GM23338 (cell line): ENCODE results near the gene SLC9C1.

Experiments used
- EZH2 ChIP-seq: fragments of 200-600 bp; sonication (generic); IDR thresholded peaks from one replicate; pipeline ENCODE4 v1.8.0; 2017; ENCODE audit warnings: antibody characterized with exemption, mild to moderate bottlenecking, low read depth; ENCODE audit not compliant: unreplicated experiment
- EZH2phosphoT487 ChIP-seq: fragments of 200-600 bp; sonication (generic); IDR thresholded peaks from one replicate; pipeline ENCODE4 v1.8.1; 2018; ENCODE audit warnings: antibody characterized with exemption; ENCODE audit not compliant: unreplicated experiment
- JUNB ChIP-seq: IDR thresholded peaks from one replicate; pipeline ENCODE4 v1.6.1; 2016; ENCODE audit warnings: antibody characterized with exemption; ENCODE audit not compliant: unreplicated experiment
- POLR2AphosphoS5 ChIP-seq: IDR thresholded peaks from 2 replicates; pipeline ENCODE4 v1.6.1; 2016; ENCODE audit warnings: antibody characterized with exemption, low read depth
- REST ChIP-seq: IDR thresholded peaks from one replicate; pipeline ENCODE4 v1.6.1; 2018; ENCODE audit warnings: antibody characterized with exemption; ENCODE audit not compliant: unreplicated experiment
- ZNF331 ChIP-seq: fragments of 250-450 bp; sonication (Bioruptor Pico); IDR thresholded peaks from 2 replicates; pipeline ENCODE4 v1.5.0; 2020; ENCODE audit warnings: low read depth, mild to moderate bottlenecking, moderate library complexity
- TF ChIP-seq, protein P1 (sequence below), 2 experiments: fragments of 200-600 bp in 1 of 2; sonication (generic) in 1 of 2; conservative IDR thresholded peaks; 2 replicates each; pipeline versions ENCODE4 v1.5.1 to v1.6.1; 2016 to 2017; ENCODE audit warnings: antibody characterized with exemption in 2 of 2, low read depth in 2 of 2, mild to moderate bottlenecking in 2 of 2, moderate library complexity in 1 of 2
- TF ChIP-seq, protein P2 (sequence below): IDR thresholded peaks from 2 replicates; pipeline ENCODE4 v1.6.1; 2016; ENCODE audit warnings: antibody characterized with exemption

DNA sequence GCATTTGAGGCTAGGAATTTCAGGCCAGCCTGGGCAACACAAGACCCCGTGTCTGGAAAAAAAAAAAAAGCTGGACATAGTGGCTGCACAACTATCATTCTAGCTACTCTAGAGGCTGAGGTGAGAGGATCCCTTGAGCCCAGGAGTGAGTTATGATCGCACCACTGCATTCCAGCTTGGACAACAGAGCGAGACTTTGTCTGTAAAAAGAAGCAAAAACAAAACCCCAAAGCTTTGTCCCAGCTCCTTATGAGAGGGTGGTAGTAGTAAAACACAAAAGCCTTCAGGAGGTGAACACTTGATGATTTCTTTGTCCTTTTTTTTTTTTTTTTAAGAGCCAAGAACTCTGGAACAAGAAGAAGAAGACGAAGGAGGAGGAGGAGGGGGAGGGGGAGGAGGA is 37.8 kb upstream of the SLC9C1 start:
- TF ChIP-seq POLR2AphosphoS5: no peak
- TF ChIP-seq, protein P1, sequence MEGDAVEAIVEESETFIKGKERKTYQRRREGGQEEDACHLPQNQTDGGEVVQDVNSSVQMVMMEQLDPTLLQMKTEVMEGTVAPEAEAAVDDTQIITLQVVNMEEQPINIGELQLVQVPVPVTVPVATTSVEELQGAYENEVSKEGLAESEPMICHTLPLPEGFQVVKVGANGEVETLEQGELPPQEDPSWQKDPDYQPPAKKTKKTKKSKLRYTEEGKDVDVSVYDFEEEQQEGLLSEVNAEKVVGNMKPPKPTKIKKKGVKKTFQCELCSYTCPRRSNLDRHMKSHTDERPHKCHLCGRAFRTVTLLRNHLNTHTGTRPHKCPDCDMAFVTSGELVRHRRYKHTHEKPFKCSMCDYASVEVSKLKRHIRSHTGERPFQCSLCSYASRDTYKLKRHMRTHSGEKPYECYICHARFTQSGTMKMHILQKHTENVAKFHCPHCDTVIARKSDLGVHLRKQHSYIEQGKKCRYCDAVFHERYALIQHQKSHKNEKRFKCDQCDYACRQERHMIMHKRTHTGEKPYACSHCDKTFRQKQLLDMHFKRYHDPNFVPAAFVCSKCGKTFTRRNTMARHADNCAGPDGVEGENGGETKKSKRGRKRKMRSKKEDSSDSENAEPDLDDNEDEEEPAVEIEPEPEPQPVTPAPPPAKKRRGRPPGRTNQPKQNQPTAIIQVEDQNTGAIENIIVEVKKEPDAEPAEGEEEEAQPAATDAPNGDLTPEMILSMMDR (conservative IDR thresholded peaks at IDR 0.05; ENCODE audit: low read depth in 2 of 2): no peak
- TF ChIP-seq, protein P2, sequence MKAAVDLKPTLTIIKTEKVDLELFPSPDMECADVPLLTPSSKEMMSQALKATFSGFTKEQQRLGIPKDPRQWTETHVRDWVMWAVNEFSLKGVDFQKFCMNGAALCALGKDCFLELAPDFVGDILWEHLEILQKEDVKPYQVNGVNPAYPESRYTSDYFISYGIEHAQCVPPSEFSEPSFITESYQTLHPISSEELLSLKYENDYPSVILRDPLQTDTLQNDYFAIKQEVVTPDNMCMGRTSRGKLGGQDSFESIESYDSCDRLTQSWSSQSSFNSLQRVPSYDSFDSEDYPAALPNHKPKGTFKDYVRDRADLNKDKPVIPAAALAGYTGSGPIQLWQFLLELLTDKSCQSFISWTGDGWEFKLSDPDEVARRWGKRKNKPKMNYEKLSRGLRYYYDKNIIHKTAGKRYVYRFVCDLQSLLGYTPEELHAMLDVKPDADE: no peak
- no peak for TF ChIP-seq EZH2phosphoT487
- TF ChIP-seq ZNF331 (CRISPR knock-in tag): no peak
- no peak for TF ChIP-seq REST
- no peak for TF ChIP-seq JUNB
- TF ChIP-seq EZH2: no peak
